ENCODE results near the gene SNAPC1.

SNAPC1 gene

GRCh38 chr14:61730756-61731373 is 31.4 kb upstream of the SNAPC1 start:
- H3K27me3 ChIP-seq (replicated peaks): no peaks in the 10 kb centered on the region
- peaks cover 98% of the 10 kb centered on the region for H3K36me3 ChIP-seq (replicated peaks)
- peak; percentile 6 for TF ChIP-seq CTCF (IDR thresholded peaks at IDR 0.05; ENCODE audit: low read depth, low read length, missing control alignments)
- H3K27ac ChIP-seq: no peak overlapping the region
- H3K4me3 ChIP-seq (ENCODE audit: low read depth, low read length): no peak overlapping the region
- DNase-seq: no peak
- in situ Hi-C loops (cut with HindIII; ENCODE audit: low pct_ligation_motif_present, low sequenced_read_pairs): no loop called here

GRCh38 chr14:61733972-61734371 is 28.2 kb upstream of the SNAPC1 start:
- no peaks in the 10 kb centered on the region for H3K27me3 ChIP-seq (replicated peaks)
- no peak overlapping the region for H3K4me3 ChIP-seq (ENCODE audit: low read depth, low read length)
- H3K27ac ChIP-seq: no peak overlapping the region
- in situ Hi-C loops (cut with HindIII; ENCODE audit: low pct_ligation_motif_present, low sequenced_read_pairs): no loop called here
- H3K36me3 ChIP-seq (replicated peaks): peaks cover 98% of the 10 kb centered on the region
- no peak for DNase-seq
- TF ChIP-seq CTCF (IDR thresholded peaks at IDR 0.05; ENCODE audit: low read depth, low read length, missing control alignments): no peak

- H3K4me3 ChIP-seq (ENCODE audit: low read depth, low read length): no peak overlapping the region
- no peak for TF ChIP-seq CTCF (IDR thresholded peaks at IDR 0.05; ENCODE audit: low read depth, low read length, missing control alignments)
- no peak for DNase-seq
- H3K27me3 ChIP-seq (replicated peaks): no peaks in the 10 kb centered on the region
- in situ Hi-C loops (cut with HindIII; ENCODE audit: low pct_ligation_motif_present, low sequenced_read_pairs): no loop called here
- peak overlapping the region; percentile 57 for H3K27ac ChIP-seq
- peaks cover 97% of the 10 kb centered on the region for H3K36me3 ChIP-seq (replicated peaks)
Observed at GRCh38 chr14:61736751-61737150, 25.5 kb upstream of the SNAPC1 start.

GRCh38 chr14:61737915-61738314 is 24.3 kb upstream of the SNAPC1 start:
- no peak for DNase-seq
- H3K27me3 ChIP-seq (replicated peaks): no peaks in the 10 kb centered on the region
- H3K36me3 ChIP-seq (replicated peaks): peaks cover 95% of the 10 kb centered on the region
- no peak overlapping the region for H3K4me3 ChIP-seq (ENCODE audit: low read depth, low read length)
- in situ Hi-C loops (cut with HindIII; ENCODE audit: low pct_ligation_motif_present, low sequenced_read_pairs): no loop called here
- no peak overlapping the region for H3K27ac ChIP-seq
- TF ChIP-seq CTCF (IDR thresholded peaks at IDR 0.05; ENCODE audit: low read depth, low read length, missing control alignments): no peak

GRCh38 chr14:61739133-61739532 is 23.1 kb upstream of the SNAPC1 start:
- in situ Hi-C loops (cut with HindIII; ENCODE audit: low pct_ligation_motif_present, low sequenced_read_pairs): no loop called here
- Histone ChIP-seq H3K27me3 (replicated peaks) (no peaks in the 10 kb centered on the region), H3K27ac (no peak overlapping the region), H3K36me3 (replicated peaks) (peaks cover 95% of the 10 kb centered on the region), H3K4me3 (ENCODE audit: low read depth, low read length) (no peak overlapping the region)
- no peak for TF ChIP-seq CTCF (IDR thresholded peaks at IDR 0.05; ENCODE audit: low read depth, low read length, missing control alignments)
- no peak for DNase-seq

GRCh38 chr14:61742371-61742770 is 19.8 kb upstream of the SNAPC1 start:
- Histone ChIP-seq H3K27ac (no peak overlapping the region), H3K27me3 (replicated peaks) (no peaks in the 10 kb centered on the region), H3K36me3 (replicated peaks) (peaks cover 92% of the 10 kb centered on the region), H3K4me3 (ENCODE audit: low read depth, low read length) (no peak overlapping the region)
- in situ Hi-C loops (cut with HindIII; ENCODE audit: low pct_ligation_motif_present, low sequenced_read_pairs): no loop called here
- TF ChIP-seq CTCF (IDR thresholded peaks at IDR 0.05; ENCODE audit: low read depth, low read length, missing control alignments): no peak
- DNase-seq: no peak
